ENCODE results near the gene ALDH3B2.
A peak's percentile ranks its signal among the peaks of the same experiment; 100 is the strongest.
"Not testable (repeated sequence)": the region's sequence is repeated elsewhere in the genome, so short reads cannot be mapped to it uniquely, and the experiment has no call there.

The ALDH3B2 gene, protein sequence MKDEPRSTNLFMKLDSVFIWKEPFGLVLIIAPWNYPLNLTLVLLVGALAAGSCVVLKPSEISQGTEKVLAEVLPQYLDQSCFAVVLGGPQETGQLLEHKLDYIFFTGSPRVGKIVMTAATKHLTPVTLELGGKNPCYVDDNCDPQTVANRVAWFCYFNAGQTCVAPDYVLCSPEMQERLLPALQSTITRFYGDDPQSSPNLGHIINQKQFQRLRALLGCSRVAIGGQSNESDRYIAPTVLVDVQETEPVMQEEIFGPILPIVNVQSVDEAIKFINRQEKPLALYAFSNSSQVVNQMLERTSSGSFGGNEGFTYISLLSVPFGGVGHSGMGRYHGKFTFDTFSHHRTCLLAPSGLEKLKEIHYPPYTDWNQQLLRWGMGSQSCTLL

DNA sequence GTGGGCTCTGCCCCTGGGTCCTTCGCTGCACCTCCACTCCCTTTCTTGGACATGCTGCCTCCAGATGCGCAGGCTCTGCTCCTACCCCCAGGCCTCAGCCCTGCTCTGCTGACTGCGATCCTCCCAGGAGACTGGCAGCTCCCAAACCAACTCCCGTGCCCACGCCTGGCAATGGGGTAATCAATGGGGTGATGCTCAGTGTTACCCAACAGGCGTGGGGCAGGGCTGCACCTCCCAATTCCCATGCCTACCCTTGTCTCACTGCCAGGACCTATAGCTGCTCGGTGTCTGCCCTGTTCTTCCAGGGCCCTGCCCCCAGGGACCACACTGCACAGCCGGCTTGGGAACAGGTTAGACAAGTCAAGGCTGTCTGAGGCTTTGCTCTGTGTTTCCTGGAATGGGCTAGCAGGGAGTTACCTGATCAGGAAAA, at the start of gene ALDH3B2:
Gene ALDH3B2, minus strand, starts transcription at position 182 of the 430 bp plus-strand sequence. CDS start 7,688 bp downstream, outside the sequence.
- Histone ChIP-seq H3K27me3 (ENCODE audit: control insufficient read depth, insufficient read depth, low read length) (no peaks in the 10 kb centered on the region), H3K4me1 (ENCODE audit: control insufficient read depth, insufficient read depth, low read length) (peaks cover 7% of the 10 kb centered on the region; the same call in 1 of the 2 replicates), H3K9me3 (ENCODE audit: control insufficient read depth, insufficient read depth, low read length) (no peaks in the 10 kb centered on the region), H3K27ac (ENCODE audit: low read depth, low read length) (no peak within 1 kb of the TSS), H3K36me3 (ENCODE audit: control insufficient read depth, insufficient read depth, low read length) (no peaks in the 10 kb centered on the region), H3K4me3 (ENCODE audit: low read depth, low read length) (no peak within 1 kb of the TSS), H3K9ac (ENCODE audit: low read depth, low read length) (no peak within 1 kb of the TSS)

DNA sequence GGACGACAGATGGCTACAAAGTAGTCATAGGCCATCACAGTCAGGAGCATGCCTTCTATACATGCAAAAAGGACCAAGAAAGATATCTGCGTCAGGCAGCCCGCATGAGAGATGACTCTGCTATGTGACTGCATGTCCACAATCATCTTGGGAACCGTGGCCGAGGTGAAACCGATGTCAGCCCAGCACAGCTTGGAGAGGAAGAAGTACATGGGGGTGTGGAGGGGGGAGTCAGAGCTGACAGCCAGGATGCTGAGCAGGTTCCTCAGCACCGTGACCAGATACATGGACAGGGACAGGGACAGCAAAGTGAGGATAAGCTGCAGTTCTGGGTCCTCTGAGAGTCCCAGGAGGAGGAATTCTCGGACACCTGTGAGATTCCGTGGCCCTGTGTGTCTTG, 48.6 kb upstream of the ALDH3B2 start:
- H3K4me3 ChIP-seq (ENCODE audit: low read depth, low read length); H3K4me1 ChIP-seq (ENCODE audit: control insufficient read depth, insufficient read depth, low read length); H3K27ac ChIP-seq (ENCODE audit: low read depth, low read length); H3K36me3 ChIP-seq (ENCODE audit: control insufficient read depth, insufficient read depth, low read length); H3K9ac ChIP-seq (ENCODE audit: low read depth, low read length); H3K27me3 ChIP-seq (ENCODE audit: control insufficient read depth, insufficient read depth, low read length); H3K9me3 ChIP-seq (ENCODE audit: control insufficient read depth, insufficient read depth, low read length): not testable (repeated sequence)

DNA sequence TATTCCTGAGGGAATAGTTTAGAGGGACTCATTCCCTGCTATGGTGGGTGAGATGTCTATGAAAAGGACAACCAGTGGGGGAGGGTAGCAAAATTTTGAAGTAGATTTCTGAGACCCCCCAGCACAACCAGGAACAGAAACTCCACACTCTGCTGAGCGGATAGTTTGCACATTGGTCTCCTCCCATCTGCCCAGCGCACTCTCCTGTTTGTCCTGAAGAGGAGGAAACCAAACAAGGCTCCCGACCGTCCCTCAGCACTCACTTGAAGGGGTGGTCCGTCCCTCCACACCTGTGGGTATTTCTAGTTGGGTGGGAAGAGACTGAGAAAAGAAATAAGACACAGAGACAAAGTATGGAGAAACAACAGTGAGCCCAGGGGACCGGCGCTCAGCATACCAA, 41.8 kb upstream of the ALDH3B2 start:
- H3K27ac ChIP-seq (ENCODE audit: low read depth, low read length); H3K9ac ChIP-seq (ENCODE audit: low read depth, low read length); H3K27me3 ChIP-seq (ENCODE audit: control insufficient read depth, insufficient read depth, low read length); H3K9me3 ChIP-seq (ENCODE audit: control insufficient read depth, insufficient read depth, low read length); H3K36me3 ChIP-seq (ENCODE audit: control insufficient read depth, insufficient read depth, low read length); H3K4me1 ChIP-seq (ENCODE audit: control insufficient read depth, insufficient read depth, low read length); H3K4me3 ChIP-seq (ENCODE audit: low read depth, low read length): not testable (repeated sequence)

DNA sequence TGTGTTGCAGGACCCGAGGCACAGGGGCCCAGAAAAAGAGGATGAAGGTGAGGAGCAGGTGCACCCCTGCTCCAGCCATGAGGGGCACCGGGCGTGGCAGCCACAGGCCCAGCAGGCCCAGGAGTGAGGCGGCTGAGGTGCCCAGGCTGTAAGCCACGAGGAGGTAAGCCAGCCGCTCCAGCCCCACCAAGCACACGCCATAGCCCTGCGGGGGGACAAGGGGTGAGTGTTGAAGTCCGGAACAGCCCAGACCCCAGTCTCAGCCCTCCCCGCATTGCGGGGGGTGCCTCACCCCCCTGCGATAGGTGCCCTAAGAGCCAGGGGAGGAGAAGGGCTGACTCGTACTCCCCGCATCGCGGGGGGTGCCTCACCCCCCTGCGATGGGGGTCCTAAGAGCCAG, 41.4 kb upstream of the ALDH3B2 start:
- H3K9me3 ChIP-seq (ENCODE audit: control insufficient read depth, insufficient read depth, low read length); H3K27ac ChIP-seq (ENCODE audit: low read depth, low read length); H3K4me3 ChIP-seq (ENCODE audit: low read depth, low read length); H3K27me3 ChIP-seq (ENCODE audit: control insufficient read depth, insufficient read depth, low read length); H3K9ac ChIP-seq (ENCODE audit: low read depth, low read length); H3K36me3 ChIP-seq (ENCODE audit: control insufficient read depth, insufficient read depth, low read length); H3K4me1 ChIP-seq (ENCODE audit: control insufficient read depth, insufficient read depth, low read length): not testable (repeated sequence)

DNA sequence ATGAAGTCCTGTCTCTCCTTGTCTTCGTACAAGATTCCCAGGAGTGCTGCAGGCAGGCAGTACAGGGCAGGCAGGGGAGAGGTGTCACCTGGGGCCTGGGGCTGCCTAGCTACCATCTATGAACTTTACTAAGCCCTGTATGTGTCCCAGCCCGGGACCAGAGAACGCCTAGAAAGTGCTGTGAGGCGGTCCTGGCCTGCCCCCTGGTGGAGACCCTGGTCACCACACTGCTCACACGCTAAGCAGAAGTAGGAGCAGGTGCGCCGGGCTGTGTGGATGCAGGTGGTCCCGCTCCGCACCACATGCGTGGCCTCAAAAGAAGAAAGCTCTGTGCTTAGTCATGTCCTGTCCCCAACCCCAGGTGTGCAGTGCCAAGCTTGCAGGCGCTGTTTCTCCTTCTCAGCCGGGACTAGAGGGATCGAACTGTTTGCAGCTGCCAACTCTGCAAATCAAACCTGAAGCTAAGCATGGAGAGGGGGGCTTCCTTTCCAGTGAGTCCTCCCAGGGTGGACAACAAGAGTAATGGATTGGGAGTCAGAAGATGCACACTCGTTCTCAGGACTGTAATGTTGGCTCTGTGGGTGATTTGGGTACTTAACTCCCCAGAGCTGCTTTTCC, 39.6 kb upstream of the ALDH3B2 start:
- H3K9me3 ChIP-seq (ENCODE audit: control insufficient read depth, insufficient read depth, low read length); H3K9ac ChIP-seq (ENCODE audit: low read depth, low read length); H3K4me3 ChIP-seq (ENCODE audit: low read depth, low read length); H3K4me1 ChIP-seq (ENCODE audit: control insufficient read depth, insufficient read depth, low read length); H3K27ac ChIP-seq (ENCODE audit: low read depth, low read length); H3K27me3 ChIP-seq (ENCODE audit: control insufficient read depth, insufficient read depth, low read length); H3K36me3 ChIP-seq (ENCODE audit: control insufficient read depth, insufficient read depth, low read length): not testable (repeated sequence)

DNA sequence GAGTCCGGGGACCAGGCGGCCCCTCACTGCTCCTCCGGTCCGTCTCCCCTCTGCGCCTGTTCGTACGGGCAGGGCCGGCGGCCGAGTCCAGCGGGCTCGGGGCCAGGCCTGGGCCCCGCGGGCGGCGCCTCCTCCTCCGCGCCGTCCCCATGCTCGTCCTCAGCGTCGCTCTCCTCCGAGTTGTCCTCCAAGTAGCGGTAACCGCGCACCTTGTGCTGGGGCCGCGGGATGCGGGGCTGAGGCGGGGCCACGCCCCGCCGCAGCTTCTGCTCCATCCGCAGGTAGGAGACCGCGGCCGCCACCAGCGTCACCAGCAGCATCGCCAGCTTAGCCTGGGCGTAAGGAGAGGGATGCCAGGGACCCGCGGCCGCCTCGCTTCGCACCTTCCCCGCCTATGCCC, 37.3 kb upstream of the ALDH3B2 start:
- H3K9me3 ChIP-seq (ENCODE audit: control insufficient read depth, insufficient read depth, low read length); H3K36me3 ChIP-seq (ENCODE audit: control insufficient read depth, insufficient read depth, low read length); H3K4me1 ChIP-seq (ENCODE audit: control insufficient read depth, insufficient read depth, low read length); H3K9ac ChIP-seq (ENCODE audit: low read depth, low read length); H3K27ac ChIP-seq (ENCODE audit: low read depth, low read length); H3K27me3 ChIP-seq (ENCODE audit: control insufficient read depth, insufficient read depth, low read length): not testable (repeated sequence)
- peak overlapping the region; percentile 51 for H3K4me3 ChIP-seq (ENCODE audit: low read depth, low read length)

DNA sequence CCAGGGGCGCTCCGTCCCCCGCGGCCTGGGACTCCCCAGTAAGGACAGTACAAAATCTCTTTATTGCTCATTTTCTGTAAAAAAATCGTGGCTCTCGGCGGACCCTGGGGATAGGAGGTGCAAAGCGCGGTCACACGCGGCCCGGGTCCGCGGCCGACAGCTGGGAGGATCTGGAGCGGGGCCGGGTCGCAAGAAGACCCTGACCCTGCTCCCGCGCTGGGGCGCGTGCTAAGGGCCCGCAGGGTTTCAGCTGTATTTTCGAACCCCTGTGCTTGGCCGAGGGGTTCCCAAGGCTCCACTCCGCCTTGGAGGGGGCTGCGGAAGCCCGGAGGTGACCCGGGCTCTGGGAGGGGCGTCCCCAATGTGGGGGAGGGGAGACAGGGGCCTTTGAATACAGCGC, 36.8 kb upstream of the ALDH3B2 start:
- H3K4me1 ChIP-seq (ENCODE audit: control insufficient read depth, insufficient read depth, low read length); H3K36me3 ChIP-seq (ENCODE audit: control insufficient read depth, insufficient read depth, low read length); H3K9ac ChIP-seq (ENCODE audit: low read depth, low read length); H3K27ac ChIP-seq (ENCODE audit: low read depth, low read length); H3K9me3 ChIP-seq (ENCODE audit: control insufficient read depth, insufficient read depth, low read length); H3K27me3 ChIP-seq (ENCODE audit: control insufficient read depth, insufficient read depth, low read length): not testable (repeated sequence)
- peak overlapping the region; percentile 51 for H3K4me3 ChIP-seq (ENCODE audit: low read depth, low read length)

DNA sequence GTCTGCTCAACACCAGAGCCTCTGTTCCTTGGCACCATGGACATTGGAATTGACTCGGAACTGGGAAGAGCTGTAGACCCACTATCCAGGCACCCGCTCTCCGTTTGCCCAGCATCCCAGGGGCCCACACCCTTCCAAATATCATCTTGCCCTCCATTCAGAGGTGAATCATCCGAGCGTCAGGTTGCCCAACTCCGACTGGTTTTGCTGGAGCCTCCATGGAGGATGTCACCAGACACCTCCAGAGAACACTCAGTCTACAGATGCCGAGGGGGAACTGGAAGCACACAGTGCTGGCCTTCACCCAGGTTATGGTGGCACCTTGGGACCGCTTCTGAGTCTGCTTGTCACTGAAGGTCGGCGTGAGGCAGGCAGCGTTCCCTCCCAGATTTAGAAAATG, 35.4 kb upstream of the ALDH3B2 start:
- not testable (repeated sequence) for H3K4me3 ChIP-seq (ENCODE audit: low read depth, low read length); H3K27me3 ChIP-seq (ENCODE audit: control insufficient read depth, insufficient read depth, low read length); H3K9me3 ChIP-seq (ENCODE audit: control insufficient read depth, insufficient read depth, low read length); H3K4me1 ChIP-seq (ENCODE audit: control insufficient read depth, insufficient read depth, low read length); H3K27ac ChIP-seq (ENCODE audit: low read depth, low read length); H3K9ac ChIP-seq (ENCODE audit: low read depth, low read length); H3K36me3 ChIP-seq (ENCODE audit: control insufficient read depth, insufficient read depth, low read length)

DNA sequence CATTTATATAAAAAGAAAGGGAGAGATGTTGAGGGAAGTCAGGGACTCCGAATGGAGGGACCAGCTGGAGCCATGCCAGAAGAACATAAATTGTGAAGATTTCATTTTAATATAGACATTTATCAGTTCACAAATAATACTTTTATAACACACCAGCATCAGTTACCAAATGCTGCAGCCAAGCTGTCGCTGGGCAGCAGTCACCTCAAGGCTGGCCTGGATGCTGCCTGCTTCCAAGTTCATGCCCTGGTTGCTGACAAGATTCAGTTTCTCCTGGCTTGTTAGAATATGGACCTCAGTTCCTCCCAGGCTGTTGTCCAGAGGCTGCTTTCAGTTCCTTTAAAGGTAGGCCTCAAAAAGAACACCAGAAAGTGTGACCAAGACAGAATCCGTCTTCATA, 30.8 kb upstream of the ALDH3B2 start:
- Histone ChIP-seq H3K9me3 (ENCODE audit: control insufficient read depth, insufficient read depth, low read length) (no peaks in the 10 kb centered on the region), H3K27me3 (ENCODE audit: control insufficient read depth, insufficient read depth, low read length) (no peaks in the 10 kb centered on the region), H3K4me3 (ENCODE audit: low read depth, low read length) (no peak overlapping the region), H3K4me1 (ENCODE audit: control insufficient read depth, insufficient read depth, low read length) (no peaks in the 10 kb centered on the region), H3K9ac (ENCODE audit: low read depth, low read length) (no peak overlapping the region), H3K36me3 (ENCODE audit: control insufficient read depth, insufficient read depth, low read length) (no peaks in the 10 kb centered on the region), H3K27ac (ENCODE audit: low read depth, low read length) (no peak overlapping the region)

DNA sequence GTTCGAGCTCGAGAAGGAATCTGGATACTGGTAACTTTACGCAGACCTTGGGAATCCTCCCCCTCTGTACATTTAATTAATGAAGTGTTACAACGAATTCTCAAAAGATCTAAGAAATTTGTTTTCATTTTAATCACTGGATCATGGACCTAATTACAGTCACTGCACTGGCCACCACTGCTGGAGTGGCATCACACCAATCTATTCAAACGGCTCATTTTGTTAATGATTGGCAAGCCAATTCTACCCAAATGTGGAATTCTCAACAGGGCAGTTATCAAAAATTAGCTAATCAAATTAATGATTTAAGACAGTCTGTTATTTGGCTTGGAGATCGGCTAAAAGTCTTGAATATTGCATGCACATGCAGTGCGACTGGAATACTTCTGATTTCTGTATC, 30.1 kb upstream of the ALDH3B2 start:
- Histone ChIP-seq H3K36me3 (ENCODE audit: control insufficient read depth, insufficient read depth, low read length) (no peaks in the 10 kb centered on the region), H3K9ac (ENCODE audit: low read depth, low read length) (no peak overlapping the region), H3K4me1 (ENCODE audit: control insufficient read depth, insufficient read depth, low read length) (no peaks in the 10 kb centered on the region), H3K27me3 (ENCODE audit: control insufficient read depth, insufficient read depth, low read length) (no peaks in the 10 kb centered on the region), H3K27ac (ENCODE audit: low read depth, low read length) (no peak overlapping the region), H3K9me3 (ENCODE audit: control insufficient read depth, insufficient read depth, low read length) (no peaks in the 10 kb centered on the region), H3K4me3 (ENCODE audit: low read depth, low read length) (no peak overlapping the region)

DNA sequence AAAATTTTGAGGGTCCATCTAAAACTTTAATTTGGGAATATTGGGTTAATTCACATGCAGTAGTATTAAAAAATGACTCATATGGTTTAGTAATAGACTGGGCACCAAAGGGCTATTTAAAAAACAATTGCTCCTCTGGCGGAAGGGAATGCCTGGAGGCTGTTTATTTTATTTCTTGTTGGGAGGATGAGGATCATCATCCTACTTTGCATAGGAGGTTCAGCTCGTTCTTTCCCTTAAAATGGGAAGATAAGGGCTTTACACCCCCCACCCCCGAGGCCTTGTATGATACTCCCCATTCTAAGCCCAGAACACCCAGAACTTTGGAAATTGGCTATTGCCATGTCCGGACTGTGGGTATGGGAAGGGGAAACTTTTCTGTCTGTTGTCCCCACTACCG, 29.3 kb upstream of the ALDH3B2 start:
- H3K27ac ChIP-seq (ENCODE audit: low read depth, low read length); H3K4me3 ChIP-seq (ENCODE audit: low read depth, low read length); H3K36me3 ChIP-seq (ENCODE audit: control insufficient read depth, insufficient read depth, low read length); H3K27me3 ChIP-seq (ENCODE audit: control insufficient read depth, insufficient read depth, low read length); H3K4me1 ChIP-seq (ENCODE audit: control insufficient read depth, insufficient read depth, low read length); H3K9ac ChIP-seq (ENCODE audit: low read depth, low read length); H3K9me3 ChIP-seq (ENCODE audit: control insufficient read depth, insufficient read depth, low read length): not testable (repeated sequence)
